CD4-positive, alpha-beta T cell treated with Interleukin-4 for 1 hour (primary cell): ENCODE measurements around the gene TGFBI.

Experiments used
- DNase-seq, 2 donors: peaks; one replicate each; pipeline ENCODE4 v3.0.0-alpha.2; 2020 to 2022

Gene TGFBI

GRCh38 chr5:136004436-136004835 is 24.4 kb upstream of the TGFBI start:
- no peak for DNase-seq

- DNase-seq: no peak
These were observed 23.3 kb upstream of the TGFBI start for GRCh38 chr5:136005476-136005875.

- DNase-seq: no peak
These were observed 22.6 kb upstream of the TGFBI start for GRCh38 chr5:136006164-136006563.

GRCh38 chr5:136006761-136007251 is 22.0 kb upstream of the TGFBI start:
- DNase-seq: no peak

- no peak for DNase-seq
These were observed 21.5 kb upstream of the TGFBI start for GRCh38 chr5:136007271-136007670.

DNA sequence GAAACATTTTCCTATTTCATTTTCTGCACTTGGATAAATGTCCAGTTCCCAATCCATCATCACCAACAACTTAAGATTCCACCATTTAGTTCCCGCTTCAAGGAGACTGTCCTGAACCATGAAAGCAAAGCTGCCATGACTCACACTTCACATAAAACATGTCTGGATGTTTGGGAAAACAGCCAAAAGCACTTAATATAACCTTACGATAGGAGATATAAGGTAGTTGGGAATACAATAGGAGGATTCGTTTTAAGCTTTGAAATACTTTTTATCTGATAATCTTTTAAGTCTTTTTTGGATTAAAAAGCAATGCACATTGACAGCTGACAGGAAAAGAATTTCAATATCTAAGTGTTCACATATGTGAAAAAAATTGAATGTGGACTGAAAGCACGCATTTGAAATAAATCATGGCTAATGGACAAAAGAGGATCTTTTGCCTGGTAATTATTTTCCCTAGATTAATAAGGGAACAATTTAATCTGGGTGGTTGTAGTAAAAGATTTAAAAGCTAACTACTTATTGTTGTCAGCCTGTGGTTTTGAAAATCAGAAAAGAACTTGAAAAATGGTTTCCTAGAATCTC is 17.3 kb upstream of the TGFBI start:
- no peak for DNase-seq

DNA sequence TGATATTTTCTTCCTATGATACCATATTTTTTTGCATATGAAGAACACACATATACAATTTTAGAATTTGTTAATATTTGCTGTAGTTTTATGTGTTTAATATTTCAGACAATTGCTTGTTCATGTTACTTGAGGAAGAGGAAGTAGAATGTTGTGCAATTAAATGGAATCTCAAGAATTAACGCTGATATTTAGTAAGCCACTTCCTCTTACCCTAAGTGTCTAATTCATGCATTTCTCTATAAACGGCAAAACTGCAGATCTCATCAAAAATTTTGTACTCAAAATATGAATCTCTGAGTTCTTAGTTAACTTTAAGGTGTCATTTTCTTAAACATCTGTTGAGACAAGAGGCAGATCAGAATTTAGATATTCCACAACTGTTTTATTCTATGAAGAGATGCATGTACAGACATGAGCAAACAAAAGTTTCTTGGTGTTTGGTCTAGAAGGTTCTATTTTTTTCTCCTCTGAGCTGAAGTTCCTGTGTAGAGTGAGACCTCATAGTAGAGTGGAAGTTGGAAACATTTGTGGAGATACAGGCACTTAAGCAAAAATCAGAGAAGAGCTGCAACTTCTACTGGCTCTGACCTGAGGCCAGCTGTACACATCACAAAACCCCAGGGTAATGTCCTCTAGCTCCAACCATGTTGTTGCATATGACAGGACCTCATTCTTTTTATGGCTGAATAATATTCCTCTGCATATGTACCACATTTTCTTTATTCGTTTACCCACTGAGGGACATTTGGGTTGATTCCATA is 16.6 kb upstream of the TGFBI start:
- DNase-seq: peak in 1 of 2 donors; percentile 5

DNA sequence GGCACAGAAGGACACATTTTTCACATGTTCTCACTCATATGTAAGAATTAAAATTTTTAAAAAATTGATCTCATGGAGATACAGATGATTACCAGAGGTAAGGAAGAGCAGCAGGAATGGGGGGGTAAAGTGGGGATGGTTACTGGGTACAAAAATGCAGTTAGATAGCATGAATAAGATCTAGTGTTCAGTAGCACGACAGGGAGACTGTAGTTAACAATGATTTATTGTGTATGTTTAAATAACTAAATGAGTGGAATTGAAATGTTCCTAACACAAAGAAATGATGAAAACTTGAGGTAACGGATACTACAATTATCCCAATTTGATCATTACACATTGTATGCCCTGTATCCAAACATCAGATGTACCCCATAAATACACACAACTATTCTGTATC is 15.2 kb upstream of the TGFBI start:
- DNase-seq: no peak

DNA sequence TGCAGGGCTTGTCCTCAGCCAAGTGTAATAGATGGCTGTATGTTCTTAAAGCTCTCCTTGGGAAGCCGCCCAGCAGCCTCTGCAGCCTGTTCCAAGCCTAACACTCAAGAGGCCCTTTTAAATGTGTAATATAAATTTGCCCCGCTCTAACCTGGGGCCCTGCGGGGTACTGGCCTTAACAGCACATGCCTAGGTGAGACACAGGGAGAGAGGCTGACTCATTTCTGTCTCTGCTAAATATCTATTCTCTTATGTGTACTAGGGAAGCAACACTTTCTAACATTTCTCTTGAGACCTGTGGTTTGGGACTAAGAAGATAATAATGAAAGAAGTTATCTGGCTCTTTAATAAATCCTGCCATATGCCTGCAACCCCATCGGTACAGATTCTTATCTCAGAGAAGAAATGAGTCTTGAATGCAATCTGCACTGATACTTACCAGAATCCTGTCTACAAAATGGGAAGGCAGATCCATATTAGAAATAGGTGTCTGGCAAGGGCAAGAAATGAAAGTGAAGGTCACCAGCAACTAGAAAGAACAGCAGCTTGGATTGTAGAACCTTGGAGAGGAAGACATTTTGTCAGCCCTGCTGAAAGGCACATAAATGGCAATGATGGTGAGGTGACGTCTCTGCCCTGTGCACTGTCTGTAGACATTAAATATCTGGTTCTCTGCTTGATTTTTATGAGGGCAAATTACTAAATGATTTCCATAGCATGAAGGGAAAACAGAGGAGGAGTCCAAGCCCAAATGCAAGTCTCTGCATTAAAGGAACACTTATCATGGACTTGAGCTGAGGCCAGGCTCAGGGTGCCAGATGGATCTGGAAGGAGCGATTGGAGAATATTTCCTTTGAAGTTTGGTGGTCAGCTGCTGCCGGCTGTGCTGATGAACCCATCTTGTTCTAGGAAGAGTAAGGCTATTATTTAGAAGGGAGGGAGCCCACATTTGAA is 14.5 kb upstream of the TGFBI start:
- DNase-seq: no peak

DNA sequence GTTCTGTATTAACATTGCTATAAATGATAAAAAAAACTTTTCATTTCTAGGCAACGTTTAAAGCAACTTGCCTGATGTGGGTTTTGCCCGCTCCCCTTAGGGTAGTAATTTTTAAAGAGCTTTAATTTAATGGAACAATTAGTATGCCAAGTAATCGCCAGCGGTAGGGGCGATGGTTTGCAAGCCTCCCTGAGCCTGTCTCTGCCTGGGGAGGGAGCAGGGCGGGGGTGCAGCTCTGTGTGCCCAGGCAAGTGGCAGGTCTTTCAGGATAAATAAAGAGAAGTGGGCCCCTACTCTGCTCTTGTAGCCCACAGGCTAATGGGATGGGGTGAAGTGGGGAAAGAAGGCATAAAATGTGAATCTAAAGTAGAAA is 13.8 kb upstream of the TGFBI start:
- DNase-seq: no peak

DNA sequence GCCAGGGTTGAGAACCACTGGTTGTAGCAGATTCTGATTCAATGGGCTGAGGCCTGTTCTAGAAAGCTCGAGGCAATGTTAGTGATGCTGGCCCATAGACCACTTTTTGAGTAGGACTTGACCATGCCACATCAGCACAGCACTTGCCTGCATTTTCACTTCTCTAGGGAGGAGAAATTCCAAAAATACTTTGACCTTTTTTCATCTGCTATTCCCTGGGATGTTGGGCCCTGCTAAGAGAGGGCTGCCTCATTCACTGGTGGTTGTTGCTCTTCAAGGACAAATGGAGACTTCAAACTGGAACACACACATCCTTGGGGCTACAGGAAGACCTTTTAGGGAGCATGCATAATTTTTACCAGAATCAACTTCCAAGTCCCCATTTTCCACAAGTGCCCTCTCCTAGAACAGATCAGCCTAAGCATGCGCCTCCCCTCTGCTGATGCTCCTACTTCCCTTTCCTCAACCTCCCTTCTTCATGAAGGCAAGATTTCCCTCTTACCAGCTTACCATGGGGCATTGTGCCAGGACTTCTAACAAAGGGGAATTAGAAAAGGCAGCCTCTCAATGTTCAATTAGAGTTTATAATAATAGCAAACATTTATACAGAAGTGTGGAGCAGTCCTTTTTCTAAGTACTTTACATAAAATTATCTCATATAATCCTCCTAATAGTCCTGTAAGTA is 12.7 kb upstream of the TGFBI start:
- DNase-seq: no peak

GRCh38 chr5:136016945-136017530 is 11.8 kb upstream of the TGFBI start:
- no peak for DNase-seq

- no peak for DNase-seq
These were observed 9.7 kb upstream of the TGFBI start for GRCh38 chr5:136018814-136019783.

GRCh38 chr5:136020001-136020382 is 8.8 kb upstream of the TGFBI start:
- no peak for DNase-seq

DNA sequence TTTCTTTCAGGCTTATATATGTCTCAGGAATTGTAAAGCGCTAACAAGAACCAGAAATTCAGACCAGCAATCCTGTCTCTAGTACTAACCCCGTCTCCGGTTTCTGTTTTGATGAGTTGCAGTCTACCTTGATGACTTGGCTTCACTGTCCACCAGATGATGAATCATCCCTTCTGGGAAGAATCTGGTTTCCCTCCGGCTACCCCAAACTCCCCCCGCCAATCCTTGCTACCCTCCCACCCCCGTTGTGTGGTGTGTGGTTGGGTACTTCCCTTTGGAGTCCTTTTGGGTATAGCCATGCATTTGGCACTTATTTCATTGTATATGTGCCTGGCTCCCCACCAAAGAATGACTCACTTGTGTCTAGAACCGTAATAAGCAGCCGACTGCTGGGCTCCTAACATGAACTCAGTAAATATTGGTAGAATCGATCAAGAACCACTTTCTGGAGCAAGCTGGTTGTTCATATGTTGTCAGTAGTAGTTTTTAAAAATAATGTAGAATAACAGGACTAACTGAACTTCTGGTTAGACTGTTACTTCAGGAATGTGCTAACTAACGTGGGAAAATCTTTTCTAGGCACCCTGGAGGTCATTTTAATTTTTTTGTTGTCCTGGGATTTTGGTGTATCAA is 8.3 kb upstream of the TGFBI start:
- DNase-seq: peak; percentile 19 to 72

DNA sequence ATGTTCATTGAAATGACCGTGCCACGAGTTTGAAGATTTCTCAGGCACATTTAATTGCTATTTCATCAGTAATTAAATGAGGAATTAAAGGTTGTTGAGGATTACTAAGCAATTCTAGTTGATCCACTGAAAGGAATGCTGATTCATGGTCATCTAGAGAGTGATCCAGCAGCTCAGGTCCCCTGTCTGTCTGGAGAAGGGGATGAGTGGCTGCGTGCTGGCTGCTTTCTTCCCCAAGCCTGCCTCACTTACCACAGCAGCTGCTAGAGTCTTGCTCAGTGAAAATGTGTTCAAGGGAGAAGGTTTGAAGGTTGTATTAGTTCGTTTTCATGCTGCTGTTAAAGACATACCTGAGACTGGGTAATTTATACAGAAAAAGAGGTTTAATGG is 7.8 kb upstream of the TGFBI start:
- no peak for DNase-seq

DNA sequence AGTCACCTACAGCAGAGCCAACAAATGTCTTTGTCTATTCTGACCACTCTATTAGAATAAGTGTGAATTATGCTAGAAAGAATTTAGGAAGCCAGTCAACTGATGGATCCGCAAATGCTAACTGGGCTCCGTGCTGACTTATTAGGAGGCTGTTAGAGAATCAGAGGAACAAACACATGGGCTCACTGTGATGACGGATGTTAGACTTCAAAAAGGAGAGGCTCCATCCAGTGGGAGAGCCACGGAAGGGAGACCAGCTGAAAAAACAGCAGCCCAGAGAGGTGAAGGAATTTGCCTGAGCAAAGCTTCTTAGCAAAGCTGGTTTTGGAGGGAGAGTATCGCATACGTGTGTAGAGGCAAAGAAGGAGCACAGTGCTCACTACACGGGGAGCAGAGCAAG is 5.8 kb upstream of the TGFBI start:
- no peak for DNase-seq

GRCh38 chr5:136023958-136024541 is 4.7 kb upstream of the TGFBI start:
- DNase-seq: no peak

DNA sequence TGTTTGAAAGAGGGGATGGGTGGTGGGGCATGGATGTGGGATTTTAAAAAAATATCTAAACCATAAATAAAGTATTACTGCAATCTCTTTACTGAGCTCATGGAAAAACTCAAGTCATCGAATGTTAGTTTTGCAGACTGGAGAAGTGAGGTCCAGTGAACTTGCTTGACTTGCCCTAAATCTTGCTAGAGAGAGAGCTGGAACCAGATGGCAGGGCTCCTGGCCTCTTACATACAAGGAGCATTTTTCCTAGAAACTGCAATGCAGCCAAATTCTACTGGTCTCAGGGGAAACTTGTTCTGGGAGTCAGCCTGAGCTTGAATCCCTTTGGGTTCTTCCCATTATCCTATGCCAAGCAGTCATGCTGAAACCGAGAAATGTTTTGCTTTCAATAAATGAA is 2.9 kb upstream of the TGFBI start:
- DNase-seq: no peak

- DNase-seq: no peak
These were observed 2.2 kb upstream of the TGFBI start for GRCh38 chr5:136026636-136027035.
